ENCODE results near the gene HDGF.
"Not testable (repeated sequence)": the region's sequence is repeated elsewhere in the genome, so short reads cannot be mapped to it uniquely, and the experiment has no call there.

Gene HDGF

DNA sequence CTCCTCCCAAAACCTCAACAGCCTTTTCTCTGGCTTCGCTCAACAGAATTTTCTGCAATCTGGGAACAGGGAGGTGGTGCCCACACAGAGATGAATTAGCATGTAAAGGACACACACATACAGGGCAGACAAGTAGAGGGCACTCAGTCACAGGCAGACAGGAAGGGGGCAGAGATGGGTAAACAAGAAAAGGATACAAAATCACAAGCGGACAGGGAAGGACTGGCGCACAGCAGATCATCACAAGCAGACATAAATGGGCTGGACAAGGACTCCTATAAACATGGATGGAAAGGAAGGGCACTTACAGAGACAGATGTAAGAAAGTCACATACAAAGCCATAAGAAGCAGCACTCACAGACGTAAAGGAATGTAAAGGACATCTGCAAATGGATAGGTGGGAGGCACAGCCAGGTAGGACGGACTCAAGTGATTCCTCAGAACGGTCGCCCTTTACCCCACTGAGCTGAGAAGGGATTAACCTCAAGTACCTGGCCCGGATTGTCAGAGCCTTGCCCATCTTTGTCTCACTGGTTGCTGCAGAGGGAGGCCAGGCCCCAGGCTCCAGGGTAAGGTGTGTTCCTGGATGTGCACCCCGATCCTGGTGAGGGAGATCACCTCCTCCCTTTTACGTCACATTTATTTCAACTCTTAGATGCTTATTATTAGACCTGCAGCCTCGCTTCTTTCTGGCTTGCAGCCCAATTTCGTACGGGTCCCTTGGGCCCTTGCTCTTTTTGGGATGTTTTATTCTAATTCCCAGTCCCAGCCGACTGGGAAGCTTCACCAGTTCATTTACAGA lies 15.0 kb upstream of the HDGF start:
- DNase-seq, result no peak

DNA sequence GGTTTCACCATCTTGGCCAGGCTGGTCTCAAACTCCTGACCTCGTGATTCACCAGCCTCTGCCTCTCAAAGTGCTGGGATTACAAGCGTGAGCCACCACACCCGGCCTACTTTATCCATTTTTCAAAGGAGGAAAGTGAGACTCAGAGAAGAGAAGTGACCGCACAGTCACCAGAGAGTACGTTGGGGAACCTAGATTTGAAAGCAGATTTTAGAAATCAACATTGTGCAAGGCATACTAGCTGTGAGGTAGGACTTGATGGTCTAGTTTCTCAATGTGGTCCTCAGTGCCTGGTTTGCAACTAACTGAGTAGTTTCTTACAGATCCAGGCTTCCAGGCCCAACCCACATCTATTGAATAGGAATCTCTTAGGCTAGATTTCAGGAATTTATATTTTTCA lies 14.2 kb upstream of the HDGF start:
- DNase-seq, result no peak

DNA sequence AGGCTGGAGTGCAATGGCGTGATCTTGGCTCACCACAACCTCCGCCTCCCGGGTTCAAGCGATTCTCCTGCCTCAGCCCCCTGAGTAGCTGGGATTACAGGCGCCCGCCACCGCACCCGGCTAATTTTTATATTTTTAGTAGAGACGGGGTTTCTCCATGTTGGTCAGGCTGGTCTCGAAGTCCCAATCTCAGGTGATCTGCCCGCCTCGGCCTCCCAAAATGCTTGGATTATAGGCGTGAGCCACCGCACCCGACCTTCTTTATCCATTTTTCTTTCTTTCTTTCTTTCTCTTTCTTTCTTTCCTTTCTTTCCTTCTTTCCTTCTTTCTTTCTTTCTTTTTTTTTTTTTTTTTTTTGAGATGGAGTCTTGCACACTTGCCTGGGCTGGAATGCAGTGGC lies 13.7 kb upstream of the HDGF start:
- DNase-seq, result not testable (repeated sequence)

DNA sequence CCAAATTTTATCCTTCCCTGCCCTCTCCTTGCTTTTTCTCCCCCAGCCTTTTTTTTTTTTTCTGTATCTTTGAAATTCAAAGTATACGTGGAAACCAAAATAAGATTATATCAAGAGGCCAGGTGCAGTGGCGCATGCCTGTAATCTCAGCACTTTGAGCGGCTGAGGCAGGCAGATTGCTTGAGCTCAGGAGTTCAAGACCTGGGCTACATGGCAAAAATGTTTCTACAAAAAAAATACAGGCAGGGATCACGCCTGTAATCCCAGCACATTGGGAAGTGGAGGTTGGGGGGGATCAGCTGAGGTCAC lies 9.3 kb upstream of the HDGF start:
- no peak for DNase-seq

DNA sequence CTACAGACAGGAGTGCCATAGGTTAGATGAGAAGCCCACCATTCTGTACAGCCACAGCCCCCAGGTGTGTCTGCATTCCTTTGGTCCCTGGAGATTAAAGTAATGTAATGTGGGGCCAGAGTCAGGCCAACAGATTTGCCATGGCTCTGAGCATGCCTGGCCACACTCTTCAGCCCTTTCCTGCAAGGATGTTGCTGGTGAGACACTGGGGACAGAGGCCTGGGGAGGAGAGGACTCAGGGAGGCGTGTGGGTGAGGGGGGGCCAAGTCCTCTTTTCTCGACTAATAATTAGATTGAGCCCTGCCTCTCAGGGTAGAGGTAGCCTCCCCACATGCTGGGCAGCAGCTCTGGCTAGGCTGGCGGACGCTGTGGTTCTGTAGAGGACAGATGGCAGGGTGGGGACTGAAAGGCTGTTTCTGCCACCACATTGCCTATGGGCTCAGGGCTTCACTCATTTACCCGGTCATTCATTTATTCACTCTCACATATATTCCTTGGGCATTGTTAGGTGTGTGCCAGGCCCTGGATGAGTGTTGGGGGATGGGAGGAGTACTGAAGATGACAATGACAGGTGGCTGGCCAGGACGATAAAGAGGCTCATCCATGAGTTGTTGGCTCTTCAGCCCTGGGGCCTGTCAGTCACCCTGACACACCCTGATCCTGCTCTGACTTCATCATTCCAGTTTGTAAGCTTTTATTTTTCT lies 8.8 kb upstream of the HDGF start:
- no peak for DNase-seq

DNA sequence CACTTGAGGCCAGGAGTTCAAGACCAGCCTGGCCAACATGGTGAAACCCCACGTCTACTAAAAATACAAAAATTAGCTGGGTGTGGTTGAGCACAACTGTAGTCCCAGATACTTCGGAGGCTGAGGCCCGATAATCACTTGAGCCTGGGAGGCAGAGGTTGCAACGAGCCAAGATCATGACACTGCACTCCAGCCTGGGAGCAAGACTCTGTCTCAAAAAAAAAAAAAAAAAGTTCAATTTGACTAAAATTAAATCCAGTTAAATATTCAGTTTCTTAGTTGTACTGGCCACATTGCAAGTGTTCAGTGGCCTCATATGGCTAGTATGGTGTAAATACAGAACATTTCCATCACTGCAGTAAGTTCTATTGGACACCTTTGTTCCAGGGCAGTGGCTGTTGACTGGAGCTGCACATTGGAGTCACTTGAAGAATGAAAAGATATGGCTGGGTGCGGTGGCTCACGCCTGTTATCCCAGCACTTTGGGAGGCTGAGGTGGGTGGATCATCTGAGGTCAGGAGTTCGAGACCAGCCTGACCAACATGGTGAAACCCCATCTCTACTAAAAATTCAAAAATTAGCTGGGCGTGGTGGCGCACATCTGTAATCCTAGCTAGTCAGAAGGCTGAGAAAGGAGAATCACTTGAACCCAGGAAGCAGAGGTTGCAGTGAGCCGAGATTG lies 6.2 kb upstream of the HDGF start:
- DNase-seq, result not testable (repeated sequence)

DNA sequence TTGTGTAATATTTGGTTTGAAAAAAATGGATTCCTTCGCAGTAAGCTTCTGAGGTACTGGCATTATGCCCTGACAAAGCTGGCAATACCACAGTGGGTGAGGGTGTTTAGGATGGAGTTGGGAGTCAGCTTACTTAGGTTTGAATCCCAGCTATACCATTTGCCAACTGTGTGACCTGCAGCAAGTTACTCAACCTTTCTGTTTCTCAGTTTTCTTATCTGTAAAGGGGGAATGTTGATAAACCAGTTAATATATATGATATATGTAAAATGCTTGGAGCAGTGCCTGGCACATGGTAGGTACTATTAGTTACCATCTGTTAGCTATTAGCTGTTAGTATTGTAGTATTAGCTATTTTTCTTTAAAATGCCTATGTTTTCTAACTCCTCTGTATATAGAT lies 4.9 kb upstream of the HDGF start:
- no peak for DNase-seq

DNA sequence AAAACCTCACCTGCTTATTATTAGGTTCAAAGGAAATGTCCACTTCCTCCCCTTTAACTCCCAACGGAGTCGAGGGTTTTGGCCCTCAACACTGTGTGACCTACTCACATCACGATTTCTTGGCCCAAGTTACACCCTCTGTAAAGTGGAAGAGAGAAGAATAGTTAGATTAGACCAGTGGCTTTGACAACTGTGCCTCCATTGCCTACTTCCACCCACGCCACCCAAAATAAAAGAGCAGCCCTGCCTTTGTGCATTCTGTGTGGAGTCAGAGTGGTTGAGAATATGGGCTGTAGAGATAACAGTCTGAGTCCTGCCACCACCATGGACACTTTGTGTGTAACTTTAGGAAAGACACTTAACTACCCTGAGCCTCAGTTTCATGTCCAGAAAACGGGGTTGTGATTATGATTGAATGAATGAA lies 4.1 kb upstream of the HDGF start:
- no peak for DNase-seq

DNA sequence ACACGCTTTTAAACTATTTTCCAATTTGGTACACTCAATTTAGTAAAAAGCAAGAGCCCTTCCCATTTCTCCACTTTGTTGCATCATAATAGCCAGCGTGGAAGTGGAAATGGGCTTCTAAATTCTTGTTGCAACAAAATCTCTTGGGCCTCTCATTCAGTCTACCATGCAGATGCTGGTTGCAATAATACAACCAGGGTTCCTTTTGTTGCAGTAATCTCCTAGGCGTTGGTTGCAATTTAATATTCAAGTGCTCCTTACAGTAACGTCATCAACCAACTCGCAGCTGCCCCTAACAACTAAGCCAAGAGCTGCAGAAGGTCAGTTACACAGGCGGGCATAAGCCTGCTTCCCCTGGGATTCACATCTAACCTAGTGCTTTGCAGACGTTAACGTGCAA lies 2.7 kb upstream of the HDGF start:
- DNase-seq, result no peak

DNA sequence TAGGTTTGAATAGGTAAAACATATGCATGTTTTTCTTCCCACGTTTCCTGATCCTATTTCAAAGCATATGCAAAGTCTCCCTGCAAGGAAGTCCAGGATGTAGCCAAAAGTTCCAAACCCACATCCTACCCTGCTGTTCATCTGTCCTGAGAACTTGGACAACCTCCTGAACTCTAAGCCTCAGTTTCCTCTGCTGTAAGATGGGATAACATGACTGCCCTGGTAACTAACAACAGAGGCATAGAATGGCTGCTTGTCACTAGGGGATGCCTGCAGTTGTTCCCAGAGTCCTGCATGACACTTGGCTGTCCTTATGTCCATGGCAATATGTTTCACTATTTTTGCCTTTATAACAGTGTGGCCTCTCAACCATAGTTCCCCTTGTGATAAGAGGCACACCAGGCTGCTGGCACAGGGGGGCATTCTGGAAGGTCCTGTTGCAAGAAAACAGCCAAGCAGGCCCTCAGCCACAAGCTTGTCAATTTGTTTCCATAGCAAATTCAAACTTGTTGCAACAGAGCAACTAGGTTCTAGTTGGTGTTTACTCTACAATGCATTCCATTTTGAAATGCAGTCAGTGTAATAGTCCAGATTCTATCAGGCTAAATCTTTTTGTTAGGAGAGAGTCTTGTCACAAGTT lies 1.5 kb upstream of the HDGF start:
- no peak for DNase-seq

DNA sequence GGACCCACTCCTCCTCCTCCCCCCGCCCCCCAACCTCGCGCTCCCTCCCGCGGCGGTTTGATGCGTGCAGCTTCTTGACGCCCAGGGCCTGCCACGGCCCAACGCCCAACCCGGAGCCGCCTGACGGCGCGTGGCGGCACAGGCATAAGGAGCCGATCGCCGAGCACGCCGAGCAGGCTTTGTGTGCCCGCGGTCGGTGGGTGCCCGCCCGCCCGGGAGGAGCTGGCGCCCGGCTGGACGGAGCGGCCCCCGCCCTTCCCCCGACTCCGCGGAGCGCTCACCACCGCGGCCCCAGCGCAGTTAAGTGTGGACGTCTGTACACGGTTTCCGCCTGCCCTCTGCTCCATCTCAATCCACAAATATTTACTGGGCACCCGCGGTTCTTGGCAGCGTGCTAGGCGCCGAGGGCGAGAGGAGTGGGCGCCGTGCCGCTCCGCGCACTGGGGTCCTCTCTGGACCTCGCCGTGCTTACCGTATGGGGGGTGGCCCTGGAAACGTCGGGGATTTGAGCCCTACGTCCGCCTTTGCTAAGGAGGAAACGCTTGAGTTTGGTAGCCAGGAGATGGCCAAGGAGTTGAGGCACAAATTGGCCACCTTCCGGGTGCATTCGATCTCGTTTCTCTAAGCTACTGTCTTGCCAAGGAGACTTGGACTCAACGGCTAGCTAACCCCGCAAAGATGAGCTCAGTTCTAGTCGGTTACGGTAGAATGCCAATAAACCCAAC lies 444 bp upstream of the HDGF start:
- DNase-seq, result peak; percentile 98

DNA sequence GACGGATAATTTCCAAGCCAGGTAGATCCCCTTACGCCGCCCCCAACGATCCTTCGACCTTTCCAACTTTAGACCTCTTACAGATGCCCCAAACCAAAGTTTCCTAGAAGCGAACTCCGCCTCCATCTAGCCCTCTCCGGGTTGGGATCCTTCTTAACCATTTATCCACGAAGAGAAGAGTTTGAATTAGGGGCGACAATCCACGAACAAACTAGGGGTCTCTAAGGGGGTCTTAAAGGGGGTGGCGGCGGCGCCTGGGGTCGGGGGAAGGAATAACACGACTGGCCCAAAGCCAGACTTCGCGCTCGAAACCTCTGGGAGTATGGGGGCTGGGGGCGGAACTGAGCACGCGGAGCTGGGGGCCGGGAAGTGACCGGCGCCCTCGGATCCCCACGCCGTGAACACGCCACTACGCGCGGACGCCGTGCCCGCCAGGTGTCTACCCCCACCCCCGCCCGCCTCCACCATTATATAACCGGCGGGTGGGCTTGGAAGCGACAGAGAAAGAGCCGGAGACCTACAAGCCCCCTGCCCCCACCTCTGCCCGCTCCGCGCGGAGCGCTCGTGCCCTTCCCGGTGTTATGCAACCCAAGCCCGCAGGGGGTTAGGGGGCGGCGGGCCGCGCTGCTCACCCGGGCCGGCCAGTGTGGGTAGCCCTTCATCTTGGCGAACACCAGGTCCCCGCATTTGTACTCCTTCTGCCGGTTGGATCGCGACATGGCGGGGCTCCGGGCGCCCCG lies 594 bp downstream of the HDGF start:
- peak; percentile 36 for DNase-seq

DNA sequence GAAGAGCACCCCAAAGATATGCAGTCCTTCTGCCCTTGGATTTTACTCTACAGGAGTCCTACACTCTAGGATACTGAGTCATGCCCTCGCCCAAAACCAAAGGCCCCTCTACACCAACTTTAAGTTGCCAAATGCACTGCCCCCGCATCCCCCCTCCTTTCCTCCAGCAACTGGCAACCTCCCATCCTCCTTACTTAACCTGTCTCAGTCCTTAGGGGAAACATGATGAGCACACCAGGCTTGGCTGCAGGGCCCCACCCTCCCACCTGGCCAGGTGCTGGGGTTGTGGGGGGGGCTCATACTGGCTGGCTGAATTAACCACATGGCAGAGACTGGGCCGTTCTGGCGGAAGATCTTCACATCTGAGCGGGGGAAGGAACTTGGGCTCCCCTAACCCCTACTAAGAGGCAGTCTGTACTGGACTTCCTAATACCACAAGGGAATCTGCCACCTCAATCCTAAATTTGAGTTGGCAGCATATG lies 1.2 kb downstream of the HDGF start:
- peak; percentile 29 for DNase-seq

DNA sequence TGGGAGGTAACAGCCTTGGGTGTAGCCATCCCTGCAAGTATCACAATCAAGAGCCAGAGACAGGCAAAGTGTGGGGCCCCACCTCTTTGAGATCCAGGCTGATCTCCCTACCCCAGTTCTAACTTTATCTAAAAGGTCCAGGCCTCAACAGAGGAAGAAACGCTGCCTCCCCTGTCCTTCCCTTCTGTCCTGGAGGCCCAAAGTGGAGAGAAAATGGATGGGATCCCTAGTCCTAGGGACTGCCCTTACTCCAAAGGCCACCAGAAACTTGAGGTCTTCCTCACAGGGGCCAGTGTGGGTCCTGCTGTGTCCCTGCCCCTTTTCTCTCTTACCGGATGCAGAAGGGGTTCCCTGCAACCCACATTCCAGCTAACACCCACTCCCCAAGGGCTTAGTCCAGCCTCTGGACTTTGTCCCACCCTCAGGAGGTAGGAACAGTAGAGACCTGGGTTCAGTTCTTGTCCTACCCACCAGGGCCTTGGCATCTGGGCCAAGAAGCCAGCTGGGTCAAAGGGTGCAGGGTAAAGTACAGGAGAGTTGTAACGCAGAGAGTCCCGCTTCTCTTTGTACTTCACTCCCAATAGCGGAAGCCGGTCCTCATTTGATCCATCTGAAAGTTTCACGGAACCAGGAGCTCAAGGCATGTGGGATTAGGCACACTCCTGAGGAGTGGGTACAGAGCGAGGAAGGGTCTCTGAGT lies 1.9 kb downstream of the HDGF start:
- no peak for DNase-seq

DNA sequence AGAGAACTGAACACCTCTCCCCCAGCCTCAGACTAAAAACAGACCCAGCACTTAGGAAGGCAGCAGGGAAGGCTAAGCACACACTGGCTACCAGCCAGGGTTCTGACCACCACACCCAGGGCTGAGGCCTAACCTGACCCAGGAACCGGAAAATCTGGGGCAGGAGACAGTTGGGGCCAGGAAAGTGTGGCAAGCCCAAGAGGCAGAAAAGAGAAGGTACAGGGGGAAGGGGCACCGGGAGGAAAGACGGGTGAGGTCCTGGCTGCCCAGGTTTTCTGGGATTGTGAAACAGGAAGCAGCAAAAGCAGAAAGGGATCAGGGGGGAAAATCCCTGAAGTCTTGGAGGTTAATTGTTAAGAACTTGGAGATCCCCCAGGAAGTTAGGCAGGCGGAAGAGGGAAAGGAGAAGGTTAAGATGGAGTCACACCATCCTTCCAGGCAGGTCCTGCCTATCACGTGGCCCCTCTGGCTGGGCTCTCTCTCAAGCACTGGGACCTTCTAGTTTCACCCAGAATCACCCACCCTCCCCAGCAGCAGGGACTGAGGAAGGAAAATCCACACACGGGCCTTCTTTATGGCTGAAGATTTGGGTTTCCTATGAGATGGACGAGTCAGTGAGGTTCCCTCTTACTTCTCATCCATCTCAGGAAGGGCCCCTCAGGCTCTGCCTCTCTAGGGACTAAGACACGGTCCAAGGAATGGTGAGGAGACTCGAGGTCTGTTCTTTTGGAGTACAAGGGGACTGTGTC lies 2.6 kb downstream of the HDGF start:
- DNase-seq, result peak; percentile 39

DNA sequence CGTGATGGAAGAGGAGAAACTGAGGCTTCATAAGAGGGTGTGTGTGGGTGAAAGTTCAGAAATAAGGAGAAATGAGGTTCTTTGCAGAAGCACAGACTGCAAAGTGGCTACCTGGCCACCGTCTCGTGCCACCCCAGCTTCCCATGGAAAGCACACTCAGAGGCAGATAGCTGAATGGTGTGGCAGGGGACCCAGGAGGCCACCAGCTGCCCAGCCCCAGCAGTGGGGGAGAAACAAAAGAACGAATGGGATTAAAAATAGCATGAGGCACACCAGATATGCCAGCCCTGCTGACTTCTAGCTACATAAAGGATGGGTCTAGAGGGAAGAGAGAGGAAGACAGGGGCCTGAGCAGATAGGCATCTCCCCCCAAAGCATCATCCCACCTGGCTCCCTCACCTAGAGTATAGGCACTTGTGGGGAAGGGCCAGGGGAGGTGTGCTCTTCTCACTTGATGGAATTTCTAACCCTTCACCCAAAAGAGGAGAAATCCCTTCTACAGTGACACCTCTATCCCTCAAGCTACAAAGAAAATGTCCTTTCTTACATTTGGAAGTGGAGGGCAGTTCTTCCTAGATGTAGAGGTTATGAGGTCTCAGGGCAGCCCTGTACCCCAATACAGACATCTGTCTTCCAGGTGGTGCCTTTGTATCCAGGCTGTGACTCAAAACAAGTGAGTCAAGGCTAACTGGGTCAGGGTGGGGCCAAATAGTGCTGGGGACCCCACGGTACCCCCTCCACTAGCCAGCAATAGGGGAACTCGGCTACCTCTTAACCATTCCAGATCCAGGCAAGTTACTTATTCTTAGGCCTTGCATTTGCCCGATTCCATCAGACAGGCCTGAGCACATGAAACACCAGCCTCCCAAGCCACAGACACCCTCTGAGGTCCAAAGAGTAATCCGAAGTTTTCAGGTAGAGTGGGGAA lies 3.5 kb downstream of the HDGF start:
- DNase-seq, result no peak

DNA sequence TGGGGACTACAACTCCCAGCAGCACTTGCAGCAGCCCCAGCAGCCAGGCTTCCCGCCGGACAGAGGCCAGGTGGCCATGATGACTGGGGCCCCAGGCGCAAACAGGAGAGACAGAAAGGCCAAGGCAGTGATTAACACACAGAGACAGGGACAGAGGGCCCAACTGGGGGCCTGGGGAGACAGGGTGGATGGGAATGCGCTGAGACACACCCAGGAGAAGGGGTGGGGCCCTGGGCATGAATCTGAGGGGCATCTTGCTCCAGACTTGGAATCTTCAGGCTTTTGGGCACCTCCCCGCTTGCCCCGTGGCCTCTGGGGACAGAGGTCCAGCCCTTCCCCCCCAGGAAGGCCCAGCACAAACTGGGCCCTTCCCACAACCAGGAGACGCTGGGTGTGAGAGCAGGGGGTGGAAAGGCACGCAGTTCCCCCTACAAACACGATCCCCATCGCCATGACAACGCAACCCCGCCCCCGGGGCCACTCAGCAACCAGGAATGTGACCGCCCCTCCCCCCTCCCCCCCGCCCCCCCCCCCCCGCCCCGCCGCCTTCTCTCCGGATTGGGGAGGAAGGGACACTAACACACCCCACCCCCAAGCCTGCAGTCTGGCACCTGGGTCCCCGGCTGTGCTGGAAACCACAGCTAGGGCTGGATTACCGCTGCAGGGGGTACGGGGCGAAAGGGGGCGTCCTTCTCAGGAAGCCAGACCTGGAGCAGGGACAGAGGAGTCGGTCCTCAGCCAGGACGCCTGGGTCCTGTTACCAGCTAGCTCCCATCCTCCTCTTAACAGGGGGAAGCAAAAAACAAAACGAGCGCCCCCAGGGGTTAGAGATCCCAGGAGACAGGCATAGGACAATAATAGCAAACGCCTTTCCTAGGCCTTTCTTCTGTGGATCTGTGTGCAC lies 4.5 kb downstream of the HDGF start:
- DNase-seq, result peak; percentile 99

DNA sequence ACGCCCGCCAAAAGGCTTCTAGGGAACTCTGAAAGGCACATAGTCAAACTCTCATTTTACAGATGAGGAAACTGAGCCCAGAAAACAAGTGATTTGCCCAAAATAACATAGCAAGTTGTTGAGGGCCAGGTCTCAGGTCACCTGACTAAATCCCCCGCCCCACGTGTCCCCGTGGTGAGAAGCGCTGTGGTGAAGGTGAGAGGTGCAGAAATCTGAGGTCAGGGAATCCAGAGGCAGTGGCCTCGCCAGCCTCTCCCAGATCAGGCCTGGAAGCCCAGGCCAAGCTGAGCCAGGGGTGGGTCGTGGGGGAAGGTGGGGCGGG lies 5.1 kb downstream of the HDGF start:
- no peak for DNase-seq
